HG03342 (cell line): ENCODE measurements around the gene DLG1.

Source experiments
- ATAC-seq: cut with Tn5 transposase; IDR thresholded peaks from one replicate; pipeline ENCODE4 v1.9.1; 2021; ENCODE audit warnings: mild to moderate bottlenecking, moderate library complexity; ENCODE audit not compliant: unreplicated experiment

Gene DLG1

GRCh38 chr3:197002701-197003454 is 295.5 kb downstream of the DLG1 start:
- ATAC-seq: peak; percentile 65

DNA sequence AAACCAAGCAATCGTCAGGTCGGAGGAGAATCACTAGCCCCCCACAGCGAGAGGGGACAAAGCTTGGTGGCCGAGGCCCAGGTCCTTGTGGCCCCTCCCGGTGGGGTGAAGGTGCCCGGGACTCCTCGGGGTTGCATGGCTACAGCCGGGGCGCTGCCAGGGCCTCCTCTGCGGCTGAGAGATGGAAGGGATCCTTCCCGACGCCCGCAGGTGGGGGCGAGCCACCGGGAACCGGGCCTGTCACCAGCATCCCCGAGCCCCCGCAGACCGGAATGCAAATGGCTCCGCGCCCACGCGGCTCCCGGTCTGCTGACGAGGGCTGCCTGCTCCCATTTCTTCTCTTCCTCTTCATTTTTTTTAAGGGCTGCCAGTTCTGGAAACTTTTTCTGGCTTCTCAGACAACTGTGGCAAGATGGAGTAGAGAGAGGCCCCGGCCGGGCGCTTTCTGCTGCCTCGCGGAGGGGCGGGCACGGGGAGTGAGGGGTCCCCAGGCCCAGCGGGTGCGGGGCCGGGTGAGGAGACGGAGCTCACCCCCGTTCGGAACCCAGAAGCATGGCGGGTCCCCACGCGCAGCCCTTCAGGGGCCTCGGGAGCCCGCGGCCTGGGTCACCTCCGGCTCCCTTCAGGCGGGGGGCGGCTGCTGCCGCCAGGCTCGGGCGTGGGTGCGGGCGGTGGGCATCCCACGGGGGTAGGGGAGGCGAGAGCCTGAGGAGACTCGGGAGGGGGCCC is 296.3 kb downstream of the DLG1 start:
- peak; percentile 16 for ATAC-seq

DNA sequence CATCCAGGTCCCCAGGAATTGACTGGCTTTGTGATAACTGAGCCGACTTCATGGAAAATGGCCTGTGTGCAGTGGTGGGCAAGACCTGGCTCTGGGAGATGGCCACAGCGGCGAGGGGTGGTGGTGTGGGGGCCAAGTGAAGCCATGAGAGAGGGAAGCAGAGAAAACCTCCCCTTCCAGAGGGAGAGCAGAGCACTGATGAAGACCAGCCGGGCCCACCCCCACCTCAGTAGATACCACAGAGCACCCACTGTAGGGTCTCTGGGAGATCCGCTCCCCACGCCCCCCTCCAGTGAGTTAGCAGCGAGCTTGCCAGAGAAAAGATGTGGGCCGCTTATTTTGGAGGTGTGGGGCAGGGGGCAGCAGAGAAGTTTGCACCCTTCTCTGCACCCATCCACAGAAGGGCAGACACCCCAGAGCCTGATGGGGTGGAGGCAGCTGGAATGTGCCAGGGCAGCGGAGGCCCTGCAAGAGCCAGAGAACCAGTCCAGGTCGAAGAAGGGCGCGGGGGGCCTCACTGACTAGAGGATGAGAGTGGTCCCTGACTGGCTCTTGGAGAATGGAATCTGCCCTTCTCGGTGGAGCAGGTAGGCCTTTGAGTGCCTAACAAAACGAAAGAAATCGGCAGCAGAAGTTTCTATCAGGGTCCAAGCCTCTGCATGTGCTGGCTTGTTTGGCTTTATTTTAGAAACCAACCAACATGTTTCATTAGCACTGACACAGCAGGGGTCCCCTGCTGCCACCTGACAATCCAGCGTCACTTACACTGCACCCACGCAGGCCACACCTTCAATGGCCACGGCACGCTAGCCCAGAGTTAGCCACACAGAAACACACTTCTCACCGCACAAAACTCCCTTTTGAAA is 297.1 kb downstream of the DLG1 start:
- no peak for ATAC-seq

DNA sequence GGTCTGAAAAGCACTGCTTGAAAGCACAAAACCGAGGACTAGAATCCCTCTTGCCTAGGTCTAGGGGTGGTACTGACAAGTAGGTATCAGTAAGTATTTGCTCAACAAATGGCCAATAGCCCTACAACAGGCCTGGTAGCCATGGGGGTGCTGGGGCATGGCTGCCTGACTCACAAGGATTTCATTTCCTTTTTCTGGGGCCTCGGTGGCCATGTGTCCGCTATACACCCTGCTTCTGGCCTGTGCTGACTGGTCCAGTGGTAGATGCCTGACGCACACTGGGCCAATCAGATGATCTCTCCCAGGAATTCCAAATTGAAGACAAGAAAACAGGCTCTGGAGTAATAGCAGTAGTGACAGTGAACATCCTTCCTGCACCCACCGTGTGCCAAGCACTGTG is 298.2 kb downstream of the DLG1 start:
- no peak for ATAC-seq

DNA sequence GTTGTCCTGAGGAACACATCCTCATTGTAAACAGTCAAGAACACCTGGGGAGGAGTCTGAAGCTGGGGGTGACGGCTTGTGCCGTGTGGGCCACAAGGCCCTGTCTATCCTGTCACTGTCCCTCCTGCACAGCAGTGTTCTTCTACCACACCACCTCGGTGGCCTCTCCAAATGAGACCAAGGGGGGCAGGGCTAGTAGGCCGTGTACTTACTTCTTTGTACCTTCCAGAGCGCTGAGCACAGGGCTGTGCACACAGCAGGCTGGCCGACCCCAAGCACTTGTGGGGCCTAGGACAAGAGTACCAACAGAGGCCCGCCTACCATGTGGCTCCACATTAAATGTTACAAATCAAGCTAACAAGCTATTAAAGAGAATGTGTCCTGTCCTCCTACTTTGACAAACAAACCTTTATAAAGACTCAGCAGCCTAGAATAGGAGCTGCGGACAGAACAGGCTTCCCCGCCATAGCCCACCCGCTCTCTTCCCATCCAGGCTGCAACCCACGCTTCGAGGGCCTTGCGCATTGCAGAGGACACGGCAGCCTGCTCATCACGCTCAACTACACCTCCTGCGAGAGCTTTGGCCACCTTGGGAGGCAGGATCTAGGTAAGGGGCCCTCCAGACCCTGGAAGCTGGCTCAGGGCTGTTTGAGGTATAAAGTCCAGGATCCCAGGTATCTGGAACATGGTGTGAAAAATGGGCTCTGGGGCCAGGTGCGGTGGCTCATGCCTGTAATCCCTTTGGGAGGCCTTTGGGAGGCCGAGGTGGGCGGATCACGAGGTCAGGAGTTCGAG is 299.2 kb downstream of the DLG1 start:
- no peak for ATAC-seq

GRCh38 chr3:196997311-196997710 is 301.1 kb downstream of the DLG1 start:
- ATAC-seq: no peak

DNA sequence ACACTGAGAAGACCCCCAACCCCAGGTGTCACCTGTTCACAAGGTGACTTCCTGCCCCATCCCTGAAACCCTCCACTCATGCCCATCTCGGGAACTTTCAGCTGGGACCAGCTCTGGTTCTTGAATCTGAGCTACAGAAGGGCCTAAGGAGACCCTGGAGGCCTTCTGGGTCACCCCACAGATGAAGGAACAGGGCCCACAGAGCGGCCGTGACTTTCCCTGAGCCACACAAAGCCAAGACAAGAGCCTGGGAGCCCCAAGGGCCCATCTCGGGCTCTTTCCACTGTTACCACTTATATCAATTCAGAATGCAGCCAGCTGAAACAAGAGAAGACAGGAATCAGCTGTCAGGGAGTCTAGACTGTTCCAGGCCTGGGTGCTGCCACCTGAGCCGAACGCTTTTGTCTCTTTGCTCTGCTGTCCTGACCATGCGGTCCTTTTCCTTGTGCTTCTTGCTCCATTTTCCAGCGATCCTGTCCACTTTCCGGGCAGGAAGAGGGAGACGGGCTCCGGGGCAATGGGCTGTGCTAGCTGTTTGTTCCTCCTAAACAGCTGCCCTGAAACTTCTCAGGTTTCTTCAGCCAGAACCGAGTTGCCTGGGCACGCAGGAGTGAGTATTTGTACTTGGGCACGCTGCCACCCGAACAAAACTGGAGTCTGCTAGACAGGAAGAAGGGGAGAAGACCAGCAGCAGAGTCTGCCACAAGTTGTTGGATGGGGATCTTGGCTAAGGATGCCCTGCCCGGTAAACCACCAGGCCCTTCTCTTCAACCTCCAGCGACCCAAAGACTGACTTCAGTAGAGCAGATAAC is 301.8 kb downstream of the DLG1 start:
- ATAC-seq: no peak

DNA sequence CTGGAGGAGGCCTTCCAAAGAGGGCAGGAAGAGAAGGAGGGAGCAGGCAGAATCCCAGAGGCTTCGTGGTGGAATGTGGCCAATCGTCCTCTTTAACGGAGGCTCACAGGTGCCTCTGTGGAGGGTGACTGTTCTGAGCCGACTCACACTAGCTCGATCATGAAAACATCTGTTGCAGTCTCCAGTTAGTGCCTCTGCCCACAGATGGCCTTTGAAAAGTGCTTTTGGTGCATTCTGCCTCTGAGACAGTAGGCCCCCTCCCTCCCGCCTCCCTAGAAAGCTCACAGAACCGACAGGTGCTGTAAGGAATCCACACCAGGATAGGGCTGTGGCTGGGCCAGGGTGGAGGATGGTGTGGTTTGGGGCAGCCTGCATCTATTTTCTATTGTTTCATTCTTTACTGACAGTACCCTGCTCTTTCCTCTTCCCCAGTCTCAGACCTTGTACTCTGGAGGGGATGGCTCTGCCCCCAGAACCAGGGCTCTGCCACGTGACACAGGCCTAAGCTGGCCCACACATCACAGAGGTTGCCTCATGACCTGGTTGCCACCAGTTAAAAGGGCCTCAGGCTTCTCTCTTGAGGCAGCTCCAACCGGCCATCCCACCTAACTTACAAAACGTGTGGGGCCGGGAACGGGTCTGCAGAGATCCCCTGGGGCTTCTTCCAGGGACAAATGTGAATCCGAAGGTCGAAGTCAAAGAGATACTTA is 302.6 kb downstream of the DLG1 start:
- no peak for ATAC-seq

- ATAC-seq: no peak
Measured at GRCh38 chr3:196995027-196995426, 303.4 kb downstream of the DLG1 start.

- no peak for ATAC-seq
Measured at GRCh38 chr3:196994056-196994455, 304.4 kb downstream of the DLG1 start.
